Measurements from ENCODE around the gene SNTN. TPM values are rescaled to one million over a fixed set of nuclear protein-coding genes. Genes with fewer than 3 reads are reported as not detected.

SNTN gene
- total and polyA plus RNA-seq, 2 experiments from 2014 or later, result 0.70 TPM; not detected in 1

DNA sequence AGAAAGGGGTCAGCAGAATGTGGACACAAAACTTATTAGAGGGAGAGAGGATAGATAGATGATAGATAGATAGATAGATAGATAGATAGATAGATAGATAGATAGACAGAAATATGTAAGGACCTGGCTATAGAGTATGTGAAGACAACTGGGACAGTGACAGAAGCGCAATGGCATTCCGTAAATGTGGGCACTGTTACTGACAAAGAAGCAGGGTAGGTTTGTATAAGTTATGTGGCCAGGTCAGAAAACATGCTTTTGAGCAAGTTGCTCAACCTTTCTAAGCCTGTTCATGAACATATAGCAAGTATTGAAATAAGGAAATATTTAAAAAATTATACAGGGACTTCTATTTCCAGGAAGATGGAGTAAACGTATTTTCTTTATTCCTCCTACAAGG, 17.3 kb upstream of the SNTN start (continued):
- TF ChIP-seq, protein P1, sequence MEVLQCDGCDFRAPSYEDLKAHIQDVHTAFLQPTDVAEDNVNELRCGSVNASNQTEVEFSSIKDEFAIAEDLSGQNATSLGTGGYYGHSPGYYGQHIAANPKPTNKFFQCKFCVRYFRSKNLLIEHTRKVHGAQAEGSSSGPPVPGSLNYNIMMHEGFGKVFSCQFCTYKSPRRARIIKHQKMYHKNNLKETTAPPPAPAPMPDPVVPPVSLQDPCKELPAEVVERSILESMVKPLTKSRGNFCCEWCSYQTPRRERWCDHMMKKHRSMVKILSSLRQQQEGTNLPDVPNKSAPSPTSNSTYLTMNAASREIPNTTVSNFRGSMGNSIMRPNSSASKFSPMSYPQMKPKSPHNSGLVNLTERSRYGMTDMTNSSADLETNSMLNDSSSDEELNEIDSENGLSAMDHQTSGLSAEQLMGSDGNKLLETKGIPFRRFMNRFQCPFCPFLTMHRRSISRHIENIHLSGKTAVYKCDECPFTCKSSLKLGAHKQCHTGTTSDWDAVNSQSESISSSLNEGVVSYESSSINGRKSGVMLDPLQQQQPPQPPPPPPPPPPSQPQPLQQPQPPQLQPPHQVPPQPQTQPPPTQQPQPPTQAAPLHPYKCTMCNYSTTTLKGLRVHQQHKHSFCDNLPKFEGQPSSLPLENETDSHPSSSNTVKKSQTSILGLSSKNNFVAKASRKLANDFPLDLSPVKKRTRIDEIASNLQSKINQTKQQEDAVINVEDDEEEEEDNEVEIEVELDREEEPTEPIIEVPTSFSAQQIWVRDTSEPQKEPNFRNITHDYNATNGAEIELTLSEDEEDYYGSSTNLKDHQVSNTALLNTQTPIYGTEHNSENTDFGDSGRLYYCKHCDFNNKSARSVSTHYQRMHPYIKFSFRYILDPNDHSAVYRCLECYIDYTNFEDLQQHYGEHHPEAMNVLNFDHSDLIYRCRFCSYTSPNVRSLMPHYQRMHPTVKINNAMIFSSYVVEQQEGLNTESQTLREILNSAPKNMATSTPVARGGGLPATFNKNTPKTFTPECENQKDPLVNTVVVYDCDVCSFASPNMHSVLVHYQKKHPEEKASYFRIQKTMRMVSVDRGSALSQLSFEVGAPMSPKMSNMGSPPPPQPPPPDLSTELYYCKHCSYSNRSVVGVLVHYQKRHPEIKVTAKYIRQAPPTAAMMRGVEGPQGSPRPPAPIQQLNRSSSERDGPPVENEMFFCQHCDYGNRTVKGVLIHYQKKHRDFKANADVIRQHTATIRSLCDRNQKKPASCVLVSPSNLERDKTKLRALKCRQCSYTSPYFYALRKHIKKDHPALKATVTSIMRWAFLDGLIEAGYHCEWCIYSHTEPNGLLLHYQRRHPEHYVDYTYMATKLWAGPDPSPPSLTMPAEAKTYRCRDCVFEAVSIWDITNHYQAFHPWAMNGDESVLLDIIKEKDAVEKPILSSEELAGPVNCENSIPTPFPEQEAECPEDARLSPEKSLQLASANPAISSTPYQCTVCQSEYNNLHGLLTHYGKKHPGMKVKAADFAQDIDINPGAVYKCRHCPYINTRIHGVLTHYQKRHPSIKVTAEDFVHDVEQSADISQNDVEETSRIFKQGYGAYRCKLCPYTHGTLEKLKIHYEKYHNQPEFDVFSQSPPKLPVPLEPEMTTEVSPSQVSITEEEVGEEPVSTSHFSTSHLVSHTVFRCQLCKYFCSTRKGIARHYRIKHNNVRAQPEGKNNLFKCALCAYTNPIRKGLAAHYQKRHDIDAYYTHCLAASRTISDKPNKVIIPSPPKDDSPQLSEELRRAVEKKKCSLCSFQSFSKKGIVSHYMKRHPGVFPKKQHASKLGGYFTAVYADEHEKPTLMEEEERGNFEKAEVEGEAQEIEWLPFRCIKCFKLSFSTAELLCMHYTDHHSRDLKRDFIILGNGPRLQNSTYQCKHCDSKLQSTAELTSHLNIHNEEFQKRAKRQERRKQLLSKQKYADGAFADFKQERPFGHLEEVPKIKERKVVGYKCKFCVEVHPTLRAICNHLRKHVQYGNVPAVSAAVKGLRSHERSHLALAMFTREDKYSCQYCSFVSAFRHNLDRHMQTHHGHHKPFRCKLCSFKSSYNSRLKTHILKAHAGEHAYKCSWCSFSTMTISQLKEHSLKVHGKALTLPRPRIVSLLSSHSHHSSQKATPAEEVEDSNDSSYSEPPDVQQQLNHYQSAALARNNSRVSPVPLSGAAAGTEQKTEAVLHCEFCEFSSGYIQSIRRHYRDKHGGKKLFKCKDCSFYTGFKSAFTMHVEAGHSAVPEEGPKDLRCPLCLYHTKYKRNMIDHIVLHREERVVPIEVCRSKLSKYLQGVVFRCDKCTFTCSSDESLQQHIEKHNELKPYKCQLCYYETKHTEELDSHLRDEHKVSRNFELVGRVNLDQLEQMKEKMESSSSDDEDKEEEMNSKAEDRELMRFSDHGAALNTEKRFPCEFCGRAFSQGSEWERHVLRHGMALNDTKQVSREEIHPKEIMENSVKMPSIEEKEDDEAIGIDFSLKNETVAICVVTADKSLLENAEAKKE (CRISPR knock-in tag; IDR thresholded peaks at IDR 0.05), result no peak
- TF ChIP-seq, protein P2, sequence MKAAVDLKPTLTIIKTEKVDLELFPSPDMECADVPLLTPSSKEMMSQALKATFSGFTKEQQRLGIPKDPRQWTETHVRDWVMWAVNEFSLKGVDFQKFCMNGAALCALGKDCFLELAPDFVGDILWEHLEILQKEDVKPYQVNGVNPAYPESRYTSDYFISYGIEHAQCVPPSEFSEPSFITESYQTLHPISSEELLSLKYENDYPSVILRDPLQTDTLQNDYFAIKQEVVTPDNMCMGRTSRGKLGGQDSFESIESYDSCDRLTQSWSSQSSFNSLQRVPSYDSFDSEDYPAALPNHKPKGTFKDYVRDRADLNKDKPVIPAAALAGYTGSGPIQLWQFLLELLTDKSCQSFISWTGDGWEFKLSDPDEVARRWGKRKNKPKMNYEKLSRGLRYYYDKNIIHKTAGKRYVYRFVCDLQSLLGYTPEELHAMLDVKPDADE (IDR thresholded peaks at IDR 0.05), result no peak
- TF ChIP-seq NANOG (IDR thresholded peaks at IDR 0.05; ENCODE audit: borderline replicate concordance) (no peak), CREB1 (CRISPR knock-in tag; IDR thresholded peaks at IDR 0.05; ENCODE audit: low read depth) (no peak), JUNB (IDR thresholded peaks at IDR 0.05; ENCODE audit: unreplicated experiment) (no peak), STAT1 (IDR thresholded peaks at IDR 0.05; ENCODE audit: unreplicated experiment) (no peak)
- TF ChIP-seq, protein P3, sequence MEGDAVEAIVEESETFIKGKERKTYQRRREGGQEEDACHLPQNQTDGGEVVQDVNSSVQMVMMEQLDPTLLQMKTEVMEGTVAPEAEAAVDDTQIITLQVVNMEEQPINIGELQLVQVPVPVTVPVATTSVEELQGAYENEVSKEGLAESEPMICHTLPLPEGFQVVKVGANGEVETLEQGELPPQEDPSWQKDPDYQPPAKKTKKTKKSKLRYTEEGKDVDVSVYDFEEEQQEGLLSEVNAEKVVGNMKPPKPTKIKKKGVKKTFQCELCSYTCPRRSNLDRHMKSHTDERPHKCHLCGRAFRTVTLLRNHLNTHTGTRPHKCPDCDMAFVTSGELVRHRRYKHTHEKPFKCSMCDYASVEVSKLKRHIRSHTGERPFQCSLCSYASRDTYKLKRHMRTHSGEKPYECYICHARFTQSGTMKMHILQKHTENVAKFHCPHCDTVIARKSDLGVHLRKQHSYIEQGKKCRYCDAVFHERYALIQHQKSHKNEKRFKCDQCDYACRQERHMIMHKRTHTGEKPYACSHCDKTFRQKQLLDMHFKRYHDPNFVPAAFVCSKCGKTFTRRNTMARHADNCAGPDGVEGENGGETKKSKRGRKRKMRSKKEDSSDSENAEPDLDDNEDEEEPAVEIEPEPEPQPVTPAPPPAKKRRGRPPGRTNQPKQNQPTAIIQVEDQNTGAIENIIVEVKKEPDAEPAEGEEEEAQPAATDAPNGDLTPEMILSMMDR (conservative IDR thresholded peaks at IDR 0.05; ENCODE audit: low read depth in 2 of 2), result no peak

DNA sequence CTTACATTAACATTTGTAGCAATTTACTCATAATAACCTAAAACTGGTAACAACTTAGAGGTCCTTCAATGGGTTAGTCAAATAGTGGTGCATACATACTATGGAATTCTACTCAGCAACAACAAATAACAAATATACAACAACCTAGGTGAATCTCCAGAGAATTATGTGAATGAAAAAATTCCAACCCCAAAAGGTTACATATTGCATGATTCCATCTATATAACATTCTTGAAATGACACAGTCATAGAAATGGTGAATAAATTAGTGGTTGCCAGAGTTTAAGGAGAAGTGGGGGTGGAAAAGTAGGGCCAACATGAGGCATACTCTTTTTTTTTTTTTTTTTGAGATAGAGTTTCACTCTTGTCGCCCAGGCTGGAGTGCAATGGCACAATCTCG, 12.7 kb upstream of the SNTN start:
- no peak overlapping the region for H3K4me3 Mint-ChIP-seq
- no peaks in the 10 kb centered on the region for H3K27me3 ChIP-seq (ENCODE audit: insufficient read depth)
- no peaks in the 10 kb centered on the region for H3K9me2 ChIP-seq (ENCODE audit: insufficient read depth)
- H2AFZ ChIP-seq, result no peak overlapping the region
- H3K4me1 Mint-ChIP-seq, result peaks cover 14% of the 10 kb centered on the region
- peaks cover 4% of the 10 kb centered on the region; the same call in 1 of the 3 replicates for H3K9me3 Mint-ChIP-seq
- no peak for DNase-seq (ENCODE audit: low spot score)
- H3K4me2 ChIP-seq, result no peak overlapping the region
- H3K4me1 ChIP-seq (ENCODE audit: insufficient read depth), result peaks cover 4% of the 10 kb centered on the region
- no peak overlapping the region for H3K27ac Mint-ChIP-seq
- no peaks in the 10 kb centered on the region for H3K36me3 ChIP-seq (ENCODE audit: insufficient read depth)
- no peak overlapping the region for H3K27ac ChIP-seq (ENCODE audit: low read depth)
- H3K4me3 ChIP-seq, result no peak overlapping the region
- H3K36me3 Mint-ChIP-seq (ENCODE audit: low read depth), result no peaks in the 10 kb centered on the region
- H4K20me1 ChIP-seq (replicated peaks; ENCODE audit: insufficient read depth), result no peaks in the 10 kb centered on the region
- H3K79me2 ChIP-seq (replicated peaks; ENCODE audit: insufficient read depth), result no peaks in the 10 kb centered on the region
- no peaks in the 10 kb centered on the region for H3F3A ChIP-seq (replicated peaks; ENCODE audit: low read depth)
- ATAC-seq, result no peak
- H3K27me3 Mint-ChIP-seq (ENCODE audit: insufficient read depth, low read depth, poor library complexity), result peaks cover 2% of the 10 kb centered on the region
- no peak for TF ChIP-seq STAT1 (IDR thresholded peaks at IDR 0.05; ENCODE audit: unreplicated experiment)
- TF ChIP-seq, protein P1 (CRISPR knock-in tag; IDR thresholded peaks at IDR 0.05), result no peak
